Measurements from ENCODE around the gene RRAGD. TPM values are rescaled to one million over a fixed set of nuclear protein-coding genes. Genes with fewer than 3 reads are reported as not detected.
A peak's percentile ranks its signal among the peaks of the same experiment; 100 is the strongest.

RRAGD gene
- total and polyA plus RNA-seq, 2 of the 13 experiments (the other 11 are each of a cell fraction or from before 2014, with no cell fraction given), result 0.35 to 0.53 TPM

- TF ChIP-seq NFRKB (IDR thresholded peaks at IDR 0.05), result no peak
- 0 out of 2 replicates have a peak, but pooled peaks have one; percentile 16 for TF ChIP-seq ELF3 (CRISPR knock-in tag; IDR thresholded peaks at IDR 0.05)
- TF ChIP-seq CBX1 (IDR thresholded peaks at IDR 0.05; ENCODE audit: low read depth), result no peak
- TF ChIP-seq MYC (CRISPR knock-in tag; IDR thresholded peaks at IDR 0.05; ENCODE audit: borderline replicate concordance), result peak; percentile 31; the same call in 1 of the 2 replicates
- TF ChIP-seq ZNF7 (CRISPR knock-in tag; IDR thresholded peaks at IDR 0.05), result no peak
- TF ChIP-seq SUZ12 (IDR thresholded peaks at IDR 0.05; ENCODE audit: low read depth, low read length), result no peak
- no peak for TF ChIP-seq ZNF296 (CRISPR knock-in tag; conservative IDR thresholded peaks at IDR 0.05)
- no peak for TF ChIP-seq NBN (conservative IDR thresholded peaks at IDR 0.05)
- TF ChIP-seq BRCA1 (CRISPR knock-in tag; IDR thresholded peaks at IDR 0.05), result 0 out of 2 replicates have a peak, but pooled peaks have one; percentile 48
- TF ChIP-seq MIER2 (CRISPR knock-in tag; IDR thresholded peaks at IDR 0.05), result no peak
- TF ChIP-seq FOSL2 (CRISPR knock-in tag; IDR thresholded peaks at IDR 0.05), result 0 out of 2 replicates have a peak, but pooled peaks have one; percentile 21
- TF ChIP-seq, protein P1, sequence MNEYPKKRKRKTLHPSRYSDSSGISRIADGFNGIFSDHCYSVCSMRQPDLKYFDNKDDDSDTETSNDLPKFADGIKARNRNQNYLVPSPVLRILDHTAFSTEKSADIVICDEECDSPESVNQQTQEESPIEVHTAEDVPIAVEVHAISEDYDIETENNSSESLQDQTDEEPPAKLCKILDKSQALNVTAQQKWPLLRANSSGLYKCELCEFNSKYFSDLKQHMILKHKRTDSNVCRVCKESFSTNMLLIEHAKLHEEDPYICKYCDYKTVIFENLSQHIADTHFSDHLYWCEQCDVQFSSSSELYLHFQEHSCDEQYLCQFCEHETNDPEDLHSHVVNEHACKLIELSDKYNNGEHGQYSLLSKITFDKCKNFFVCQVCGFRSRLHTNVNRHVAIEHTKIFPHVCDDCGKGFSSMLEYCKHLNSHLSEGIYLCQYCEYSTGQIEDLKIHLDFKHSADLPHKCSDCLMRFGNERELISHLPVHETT (CRISPR knock-in tag; conservative IDR thresholded peaks at IDR 0.05), result no peak
- no peak for TF ChIP-seq JUND (CRISPR knock-in tag; IDR thresholded peaks at IDR 0.05)
- TF ChIP-seq SALL1 (CRISPR knock-in tag; IDR thresholded peaks at IDR 0.05), result peak; percentile 59; the same call in 1 of the 2 replicates
- TF ChIP-seq ISL2 (CRISPR knock-in tag; IDR thresholded peaks at IDR 0.05), result 0 out of 2 replicates have a peak, but pooled peaks have one; percentile 23
- TF ChIP-seq, protein P2, sequence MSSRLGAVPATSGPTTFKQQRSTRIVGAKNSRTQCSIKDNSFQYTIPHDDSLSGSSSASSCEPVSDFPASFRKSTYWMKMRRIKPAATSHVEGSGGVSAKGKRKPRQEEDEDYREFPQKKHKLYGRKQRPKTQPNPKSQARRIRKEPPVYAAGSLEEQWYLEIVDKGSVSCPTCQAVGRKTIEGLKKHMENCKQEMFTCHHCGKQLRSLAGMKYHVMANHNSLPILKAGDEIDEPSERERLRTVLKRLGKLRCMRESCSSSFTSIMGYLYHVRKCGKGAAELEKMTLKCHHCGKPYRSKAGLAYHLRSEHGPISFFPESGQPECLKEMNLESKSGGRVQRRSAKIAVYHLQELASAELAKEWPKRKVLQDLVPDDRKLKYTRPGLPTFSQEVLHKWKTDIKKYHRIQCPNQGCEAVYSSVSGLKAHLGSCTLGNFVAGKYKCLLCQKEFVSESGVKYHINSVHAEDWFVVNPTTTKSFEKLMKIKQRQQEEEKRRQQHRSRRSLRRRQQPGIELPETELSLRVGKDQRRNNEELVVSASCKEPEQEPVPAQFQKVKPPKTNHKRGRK (CRISPR knock-in tag; IDR thresholded peaks at IDR 0.05), result no peak
- TF ChIP-seq, protein P3, sequence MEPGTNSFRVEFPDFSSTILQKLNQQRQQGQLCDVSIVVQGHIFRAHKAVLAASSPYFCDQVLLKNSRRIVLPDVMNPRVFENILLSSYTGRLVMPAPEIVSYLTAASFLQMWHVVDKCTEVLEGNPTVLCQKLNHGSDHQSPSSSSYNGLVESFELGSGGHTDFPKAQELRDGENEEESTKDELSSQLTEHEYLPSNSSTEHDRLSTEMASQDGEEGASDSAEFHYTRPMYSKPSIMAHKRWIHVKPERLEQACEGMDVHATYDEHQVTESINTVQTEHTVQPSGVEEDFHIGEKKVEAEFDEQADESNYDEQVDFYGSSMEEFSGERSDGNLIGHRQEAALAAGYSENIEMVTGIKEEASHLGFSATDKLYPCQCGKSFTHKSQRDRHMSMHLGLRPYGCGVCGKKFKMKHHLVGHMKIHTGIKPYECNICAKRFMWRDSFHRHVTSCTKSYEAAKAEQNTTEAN (CRISPR knock-in tag; conservative IDR thresholded peaks at IDR 0.05), result no peak
- peak; percentile 61 for TF ChIP-seq ZNF687 (CRISPR knock-in tag; IDR thresholded peaks at IDR 0.05)
- TF ChIP-seq, protein P4, sequence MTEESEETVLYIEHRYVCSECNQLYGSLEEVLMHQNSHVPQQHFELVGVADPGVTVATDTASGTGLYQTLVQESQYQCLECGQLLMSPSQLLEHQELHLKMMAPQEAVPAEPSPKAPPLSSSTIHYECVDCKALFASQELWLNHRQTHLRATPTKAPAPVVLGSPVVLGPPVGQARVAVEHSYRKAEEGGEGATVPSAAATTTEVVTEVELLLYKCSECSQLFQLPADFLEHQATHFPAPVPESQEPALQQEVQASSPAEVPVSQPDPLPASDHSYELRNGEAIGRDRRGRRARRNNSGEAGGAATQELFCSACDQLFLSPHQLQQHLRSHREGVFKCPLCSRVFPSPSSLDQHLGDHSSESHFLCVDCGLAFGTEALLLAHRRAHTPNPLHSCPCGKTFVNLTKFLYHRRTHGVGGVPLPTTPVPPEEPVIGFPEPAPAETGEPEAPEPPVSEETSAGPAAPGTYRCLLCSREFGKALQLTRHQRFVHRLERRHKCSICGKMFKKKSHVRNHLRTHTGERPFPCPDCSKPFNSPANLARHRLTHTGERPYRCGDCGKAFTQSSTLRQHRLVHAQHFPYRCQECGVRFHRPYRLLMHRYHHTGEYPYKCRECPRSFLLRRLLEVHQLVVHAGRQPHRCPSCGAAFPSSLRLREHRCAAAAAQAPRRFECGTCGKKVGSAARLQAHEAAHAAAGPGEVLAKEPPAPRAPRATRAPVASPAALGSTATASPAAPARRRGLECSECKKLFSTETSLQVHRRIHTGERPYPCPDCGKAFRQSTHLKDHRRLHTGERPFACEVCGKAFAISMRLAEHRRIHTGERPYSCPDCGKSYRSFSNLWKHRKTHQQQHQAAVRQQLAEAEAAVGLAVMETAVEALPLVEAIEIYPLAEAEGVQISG (CRISPR knock-in tag; IDR thresholded peaks at IDR 0.05), result 0 out of 2 replicates have a peak, but pooled peaks have one; percentile 22
- TF ChIP-seq POGZ (CRISPR knock-in tag; IDR thresholded peaks at IDR 0.05), result peak; percentile 52
Measured at GRCh38 chr6:89371849-89372505, 40.1 kb downstream of the RRAGD start (continued).

Measured in HepG2 (cell line).